ENCODE results near the gene ANAPC7. TPM values are rescaled to one million over a fixed set of nuclear protein-coding genes. Genes with fewer than 3 reads are reported as not detected.

Gene ANAPC7
- total and polyA plus RNA-seq, 2 donors from 2014 or later = 31.3 to 47.8 TPM

GRCh38 chr12:110403976-110404682 is 621 bp upstream of the ANAPC7 start:
- peaks cover 4 to 7% (median 5%) of the 10 kb centered on the region in 3 donors for H3K4me1 ChIP-seq (ENCODE audit: control insufficient read depth in 2 of 3, insufficient read depth in 2 of 3, low read depth in 1 of 3, low read length in 3 of 3)
- intact Hi-C loops (cut with DNase I) = no loop called here
- peaks cover 0 to 6% (median 0%) of the 10 kb centered on the region in 3 donors for H3K36me3 ChIP-seq (ENCODE audit: control insufficient read depth in 2 of 3, insufficient read depth in 3 of 3, low read length in 3 of 3)
- no peak for FAIRE-seq
- TF ChIP-seq, protein P1, sequence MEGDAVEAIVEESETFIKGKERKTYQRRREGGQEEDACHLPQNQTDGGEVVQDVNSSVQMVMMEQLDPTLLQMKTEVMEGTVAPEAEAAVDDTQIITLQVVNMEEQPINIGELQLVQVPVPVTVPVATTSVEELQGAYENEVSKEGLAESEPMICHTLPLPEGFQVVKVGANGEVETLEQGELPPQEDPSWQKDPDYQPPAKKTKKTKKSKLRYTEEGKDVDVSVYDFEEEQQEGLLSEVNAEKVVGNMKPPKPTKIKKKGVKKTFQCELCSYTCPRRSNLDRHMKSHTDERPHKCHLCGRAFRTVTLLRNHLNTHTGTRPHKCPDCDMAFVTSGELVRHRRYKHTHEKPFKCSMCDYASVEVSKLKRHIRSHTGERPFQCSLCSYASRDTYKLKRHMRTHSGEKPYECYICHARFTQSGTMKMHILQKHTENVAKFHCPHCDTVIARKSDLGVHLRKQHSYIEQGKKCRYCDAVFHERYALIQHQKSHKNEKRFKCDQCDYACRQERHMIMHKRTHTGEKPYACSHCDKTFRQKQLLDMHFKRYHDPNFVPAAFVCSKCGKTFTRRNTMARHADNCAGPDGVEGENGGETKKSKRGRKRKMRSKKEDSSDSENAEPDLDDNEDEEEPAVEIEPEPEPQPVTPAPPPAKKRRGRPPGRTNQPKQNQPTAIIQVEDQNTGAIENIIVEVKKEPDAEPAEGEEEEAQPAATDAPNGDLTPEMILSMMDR (IDR thresholded peaks at IDR 0.05; ENCODE audit: borderline replicate concordance, extremely low read depth, insufficient read depth) = no peak
- peak; percentile 79 to 92 (median 88) for DNase-seq
- H3K27ac ChIP-seq (ENCODE audit: low read depth in 2 of 2, low read length in 2 of 2) = peak overlapping the region; percentile 98
- no peaks in the 10 kb centered on the region for H3K9me3 ChIP-seq (ENCODE audit: control insufficient read depth in 2 of 3, insufficient read depth in 1 of 3, low read length in 3 of 3)
- peak overlapping the region; percentile 72 to 100 (median 99) for H3K9ac ChIP-seq (ENCODE audit: low read length in 3 of 3)
- peak overlapping the region; percentile 94 to 98 (median 94) for H3K4me3 ChIP-seq (ENCODE audit: low read length in 3 of 3)
- H3K27me3 ChIP-seq (ENCODE audit: control insufficient read depth, insufficient read depth, low read length) = no peaks in the 10 kb centered on the region

GRCh38 chr12:110382683-110383082 is 20.8 kb downstream of the ANAPC7 start:
- Histone ChIP-seq H3K4me1 (ENCODE audit: control insufficient read depth in 2 of 3, insufficient read depth in 2 of 3, low read depth in 1 of 3, low read length in 3 of 3) (no peaks in the 10 kb centered on the region), H3K36me3 (ENCODE audit: control insufficient read depth in 2 of 3, insufficient read depth in 3 of 3, low read length in 3 of 3) (peaks cover 8 to 32% (median 23%) of the 10 kb centered on the region in 3 donors)

GRCh38 chr12:110379631-110380030 is 23.9 kb downstream of the ANAPC7 start:
- Histone ChIP-seq H3K36me3 (ENCODE audit: control insufficient read depth in 2 of 3, insufficient read depth in 3 of 3, low read length in 3 of 3) (peaks cover 14 to 29% (median 25%) of the 10 kb centered on the region in 3 donors), H3K9ac (ENCODE audit: low read length in 3 of 3) (no peak overlapping the region), H3K9me3 (ENCODE audit: control insufficient read depth in 2 of 3, insufficient read depth in 1 of 3, low read length in 3 of 3) (no peaks in the 10 kb centered on the region), H3K27ac (ENCODE audit: low read depth in 2 of 2, low read length in 2 of 2) (no peak overlapping the region), H3K27me3 (ENCODE audit: control insufficient read depth, insufficient read depth, low read length) (no peaks in the 10 kb centered on the region), H3K4me3 (ENCODE audit: low read length in 3 of 3) (no peak overlapping the region), H3K4me1 (ENCODE audit: control insufficient read depth in 2 of 3, insufficient read depth in 2 of 3, low read depth in 1 of 3, low read length in 3 of 3) (no peaks in the 10 kb centered on the region)
- intact Hi-C loops (cut with DNase I) = no loop called here
- DNase-seq (no peak), FAIRE-seq (no peak)
- TF ChIP-seq, protein P1 (IDR thresholded peaks at IDR 0.05; ENCODE audit: borderline replicate concordance, extremely low read depth, insufficient read depth) = no peak

More at GRCh38 chr12:110382683-110383082, 20.8 kb downstream of the ANAPC7 start:
- no peak overlapping the region for H3K27ac ChIP-seq (ENCODE audit: low read depth in 2 of 2, low read length in 2 of 2)
- intact Hi-C loops (cut with DNase I) = no loop called here
- TF ChIP-seq, protein P1 (IDR thresholded peaks at IDR 0.05; ENCODE audit: borderline replicate concordance, extremely low read depth, insufficient read depth) = no peak
- no peaks in the 10 kb centered on the region for H3K27me3 ChIP-seq (ENCODE audit: control insufficient read depth, insufficient read depth, low read length)
- H3K4me3 ChIP-seq (ENCODE audit: low read length in 3 of 3) = no peak overlapping the region
- DNase-seq (no peak), FAIRE-seq (no peak)
- no peaks in the 10 kb centered on the region for H3K9me3 ChIP-seq (ENCODE audit: control insufficient read depth in 2 of 3, insufficient read depth in 1 of 3, low read length in 3 of 3)
- no peak overlapping the region for H3K9ac ChIP-seq (ENCODE audit: low read length in 3 of 3)

Data from kidney (tissue), 14 donors.